Liver (tissue), 9 donors: ENCODE data around the gene DROSHA. TPM values are rescaled to one million over a fixed set of nuclear protein-coding genes. Genes with fewer than 3 reads are reported as not detected.

Source experiments
- DNase-seq: peaks from one replicate; pipeline ENCODE4 v3.0.0-alpha.2; 2017; ENCODE audit warnings: low spot score
- H3K27ac ChIP-seq, 2 donors: one replicate each; pipeline ENCODE4 v1.7.0; 2013; ENCODE audit warnings: inconsistent platforms in 2 of 2, low read length in 2 of 2, control low read depth in 1 of 2, low read depth in 1 of 2, mild to moderate bottlenecking in 1 of 2
- H3K27me3 ChIP-seq, 4 donors: one replicate each; pipeline versions ENCODE4 v1.6.1 to v1.7.0; 2013; ENCODE audit warnings: low read length in 3 of 4, inconsistent platforms in 1 of 4, mild to moderate bottlenecking in 1 of 4, moderate library complexity in 1 of 4; ENCODE audit not compliant: control insufficient read depth in 4 of 4, insufficient read depth in 4 of 4
- H3K36me3 ChIP-seq, 4 donors: one replicate each; pipeline versions ENCODE4 v1.6.1 to v1.7.0; 2013; ENCODE audit warnings: low read length in 3 of 4, mild to moderate bottlenecking in 3 of 4, low read depth in 1 of 4, moderate library complexity in 1 of 4; ENCODE audit not compliant: control insufficient read depth in 4 of 4, insufficient read depth in 3 of 4
- H3K4me1 ChIP-seq, 4 donors: one replicate each; pipeline versions ENCODE4 v1.6.1 to v1.7.0; 2013; ENCODE audit warnings: low read length in 3 of 4, mild to moderate bottlenecking in 3 of 4, moderate library complexity in 1 of 4; ENCODE audit not compliant: control insufficient read depth in 4 of 4, insufficient read depth in 4 of 4
- H3K4me3 ChIP-seq, 3 donors: one replicate each; pipeline versions ENCODE4 v1.6.1 to v1.7.0; 2013; ENCODE audit warnings: low read length in 3 of 3, control low read depth in 1 of 3, low read depth in 1 of 3, mild to moderate bottlenecking in 1 of 3
- H3K9ac ChIP-seq, 2 donors: one replicate each; pipeline ENCODE4 v1.7.0; 2013; ENCODE audit warnings: low read length in 2 of 2, mild to moderate bottlenecking in 2 of 2, moderate library complexity in 2 of 2, control low read depth in 1 of 2, low read depth in 1 of 2
- H3K9me3 ChIP-seq, 4 donors: one replicate each; pipeline versions ENCODE4 v1.6.1 to v1.7.0; 2013; ENCODE audit warnings: low read length in 3 of 4; ENCODE audit not compliant: control insufficient read depth in 4 of 4
- EGR1 ChIP-seq, 2 donors: IDR thresholded peaks; 2 replicates each; pipeline ENCODE4 v1.6.1; 2016 to 2018; ENCODE audit warnings: antibody characterized with exemption in 2 of 2, low read depth in 2 of 2
- FOXA1 ChIP-seq: IDR thresholded peaks from 2 replicates; pipeline ENCODE4 v1.6.1; 2016; ENCODE audit warnings: antibody characterized with exemption
- FOXA2 ChIP-seq: IDR thresholded peaks from 2 replicates; pipeline ENCODE4 v1.6.1; 2016; ENCODE audit warnings: antibody characterized with exemption
- GABPA ChIP-seq, 2 donors: IDR thresholded peaks in 1 of 2; conservative IDR thresholded peaks in 1 of 2; 2 replicates each; pipeline ENCODE4 v1.6.1; 2016; ENCODE audit warnings: antibody characterized with exemption in 2 of 2, mild to moderate bottlenecking in 1 of 2, moderate library complexity in 1 of 2
- HNF4A ChIP-seq, 2 donors: conservative IDR thresholded peaks; 2 replicates each; pipeline ENCODE4 v1.6.1; 2016; ENCODE audit warnings: antibody characterized with exemption in 2 of 2, mild to moderate bottlenecking in 2 of 2
- HNF4G ChIP-seq: IDR thresholded peaks from 2 replicates; pipeline ENCODE4 v1.6.1; 2016; ENCODE audit warnings: antibody characterized with exemption
- JUND ChIP-seq, 2 donors: IDR thresholded peaks; 2 replicates each; pipeline ENCODE4 v1.6.1; 2016; ENCODE audit warnings: antibody characterized with exemption in 2 of 2
- NR2F2 ChIP-seq: IDR thresholded peaks from 2 replicates; pipeline ENCODE4 v1.6.1; 2016; ENCODE audit warnings: antibody characterized with exemption
- RAD21 ChIP-seq, 2 donors: IDR thresholded peaks; 2 replicates each; pipeline ENCODE4 v1.6.1; 2016; ENCODE audit warnings: antibody characterized with exemption in 2 of 2, mild to moderate bottlenecking in 2 of 2
- REST ChIP-seq: IDR thresholded peaks from 2 replicates; pipeline ENCODE4 v1.6.1; 2016; ENCODE audit warnings: antibody characterized with exemption, mild to moderate bottlenecking
- RXRA ChIP-seq, 2 donors: IDR thresholded peaks; 2 replicates each; pipeline ENCODE4 v1.6.1; 2017 to 2018; ENCODE audit warnings: antibody characterized with exemption in 2 of 2, mild to moderate bottlenecking in 1 of 2
- SP1 ChIP-seq: IDR thresholded peaks from 2 replicates; pipeline ENCODE4 v1.6.1; 2018; ENCODE audit warnings: antibody characterized with exemption, mild to moderate bottlenecking
- TAF1 ChIP-seq: conservative IDR thresholded peaks from 2 replicates; pipeline ENCODE4 v1.6.1; 2016; ENCODE audit warnings: antibody characterized with exemption, mild to moderate bottlenecking
- ZBTB33 ChIP-seq: IDR thresholded peaks from 2 replicates; pipeline ENCODE4 v1.6.1; 2016; ENCODE audit warnings: antibody characterized with exemption
- WGBS: extraction: QIAGEN DNeasy Blood & Tissue Kit; methylation state at CpG from one replicate; pipeline ENCODE4 v1.1.7; 2013; 5-methylcytosine and 5-hydroxymethylcytosine counted together
- polyA plus RNA-seq, 2 donors: library from polyadenylated mRNA; stranded (reverse) in 1 of 2; unstranded in 1 of 2; fragments of 200-250 nt in 1 of 2; fragments of >200 nt in 1 of 2; fragmentation: Nextera tagmentation in 1 of 2; extraction: Ambion mirVana in 1 of 2; gene quantifications; one replicate each; pipeline versions ENCODE4 v1.2.1 to v1.2.3, GENCODE V29; 2013 to 2015
- total RNA-seq, 2 donors: library from RNA; depleted of rRNA; stranded (reverse); fragments of >200 nt; gene quantifications; one replicate each; pipeline ENCODE4 v1.2.3, GENCODE V29; 2014
- TF ChIP-seq, protein P1 (sequence below): IDR thresholded peaks from 2 replicates; pipeline ENCODE4 v1.6.1; 2016; ENCODE audit warnings: antibody characterized with exemption
- TF ChIP-seq, protein P2 (sequence below): IDR thresholded peaks from 2 replicates; pipeline ENCODE4 v1.6.1; 2016; ENCODE audit warnings: antibody characterized with exemption
- donor health status: healthy.
- donor health status: healthy.
- donor health status: healthy.
- donor health status: healthy.
- donor health status: healthy.

Gene DROSHA
- total and polyA plus RNA-seq, 4 donors: 8.2 to 25.4 (median 15.4) TPM

DNA sequence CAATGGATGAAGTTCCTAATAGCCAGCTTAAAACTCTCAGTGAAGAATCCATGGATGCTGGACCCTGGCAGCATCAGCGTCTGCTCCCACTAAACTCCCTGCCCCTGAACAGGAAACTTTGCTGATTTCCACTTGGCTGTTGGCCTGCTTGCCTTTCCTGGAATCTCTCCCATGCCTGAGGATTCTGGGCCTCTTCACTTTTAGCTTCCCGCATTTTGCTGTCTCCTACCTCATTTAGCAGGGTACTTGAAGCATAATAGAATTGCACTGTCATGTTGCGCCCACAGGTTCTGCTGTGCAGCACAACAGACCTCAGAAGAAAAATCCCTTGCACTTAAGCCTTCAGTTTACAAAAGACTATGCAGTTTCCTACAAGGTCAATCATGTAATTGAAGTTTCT is 127.6 kb downstream of the DROSHA start (continued):
- TF ChIP-seq, protein P1, sequence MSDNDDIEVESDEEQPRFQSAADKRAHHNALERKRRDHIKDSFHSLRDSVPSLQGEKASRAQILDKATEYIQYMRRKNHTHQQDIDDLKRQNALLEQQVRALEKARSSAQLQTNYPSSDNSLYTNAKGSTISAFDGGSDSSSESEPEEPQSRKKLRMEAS: no peak
- TF ChIP-seq RAD21 (IDR thresholded peaks at IDR 0.05) (no peak), EGR1 (IDR thresholded peaks at IDR 0.05; ENCODE audit: low read depth in 2 of 2) (no peak)

DNA sequence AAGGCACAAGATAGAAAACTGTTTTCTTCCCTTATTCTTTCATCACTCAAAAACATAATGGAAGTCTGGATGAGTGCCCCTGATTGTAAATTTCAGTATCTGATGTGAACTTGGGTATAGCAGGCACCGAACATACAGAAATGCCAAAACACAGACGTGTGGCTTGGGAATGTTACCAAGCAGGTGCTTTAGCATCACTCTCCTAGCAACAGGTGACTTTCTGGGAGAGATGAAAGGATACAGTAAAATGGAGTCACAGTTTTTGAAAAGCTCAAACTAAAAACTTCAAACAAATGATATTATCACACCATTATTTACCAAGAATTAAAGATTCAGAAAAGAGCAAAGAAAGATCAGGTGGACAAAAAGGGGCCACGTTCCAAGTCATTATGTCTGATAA is 130.2 kb downstream of the DROSHA start:
- no peak overlapping the region for H3K9ac ChIP-seq
- no peaks in the 10 kb centered on the region for H3K27me3 ChIP-seq
- H3K27ac ChIP-seq: no peak overlapping the region
- H3K9me3 ChIP-seq: no peaks in the 10 kb centered on the region
- no peaks in the 10 kb centered on the region for H3K4me1 ChIP-seq
- 81% methylated on average over 3 of the region's 3 CpGs for WGBS
- TF ChIP-seq GABPA (IDR thresholded peaks at IDR 0.05 in 1 of 2, conservative IDR thresholded peaks at IDR 0.05 in 1 of 2) (no peak), ZBTB33 (no peak), RXRA (IDR thresholded peaks at IDR 0.05) (no peak), RAD21 (IDR thresholded peaks at IDR 0.05) (no peak), TAF1 (no peak), NR2F2 (no peak), FOXA2 (no peak), HNF4A (conservative IDR thresholded peaks at IDR 0.05) (no peak), SP1 (no peak), REST (no peak), EGR1 (IDR thresholded peaks at IDR 0.05; ENCODE audit: low read depth in 2 of 2) (no peak)
- TF ChIP-seq, protein P2, sequence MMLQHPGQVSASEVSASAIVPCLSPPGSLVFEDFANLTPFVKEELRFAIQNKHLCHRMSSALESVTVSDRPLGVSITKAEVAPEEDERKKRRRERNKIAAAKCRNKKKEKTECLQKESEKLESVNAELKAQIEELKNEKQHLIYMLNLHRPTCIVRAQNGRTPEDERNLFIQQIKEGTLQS: no peak
- no peak overlapping the region for H3K4me3 ChIP-seq
- DNase-seq: no peak
- peaks cover 9 to 29% (median 12%) of the 10 kb centered on the region in 4 donors for H3K36me3 ChIP-seq

- Histone ChIP-seq H3K27me3 (no peaks in the 10 kb centered on the region), H3K9ac (no peak overlapping the region), H3K27ac (no peak overlapping the region), H3K4me1 (no peaks in the 10 kb centered on the region), H3K4me3 (no peak overlapping the region), H3K9me3 (no peaks in the 10 kb centered on the region), H3K36me3 (peaks cover 3 to 13% (median 4%) of the 10 kb centered on the region in 4 donors)
- 60% methylated on average over 11 of the region's 11 CpGs for whole genome bisulfite sequencing
- no peak for DNase-seq
- TF ChIP-seq TAF1: no peak
- TF ChIP-seq HNF4A (conservative IDR thresholded peaks at IDR 0.05): no peak
- TF ChIP-seq HNF4G: no peak
- TF ChIP-seq RXRA (IDR thresholded peaks at IDR 0.05): no peak
- TF ChIP-seq REST: no peak
- TF ChIP-seq ZBTB33: no peak
- TF ChIP-seq RAD21 (IDR thresholded peaks at IDR 0.05): no peak
- no peak for TF ChIP-seq JUND (IDR thresholded peaks at IDR 0.05)
- TF ChIP-seq FOXA1: no peak
- no peak for TF ChIP-seq FOXA2
- no peak for TF ChIP-seq NR2F2
Measured at GRCh38 chr5:31397926-31398557, 133.9 kb downstream of the DROSHA start.
